SK-N-SH treated with all-trans-retinoic acid at 6 μM for 48 hours (cell line): Measurements from ENCODE around the gene CRADD.
"Not testable (repeated sequence)": the region's sequence is repeated elsewhere in the genome, so short reads cannot be mapped to it uniquely, and the experiment has no call there.

Experiments
- ATAC-seq: fragments of 200-7000 bp; cut with Tn5 transposase; 3 replicates; pipeline ENCODE4 v1.9.1; 2020; ENCODE audit warnings: mild to moderate bottlenecking, moderate library complexity
- ARNTL ChIP-seq: fragments of 450-650 bp; formaldehyde crosslinking; IDR thresholded peaks from 2 replicates; pipeline ENCODE4 v1.5.0; 2020; ENCODE audit warnings: low read depth, mild to moderate bottlenecking, moderate library complexity, borderline replicate concordance
- BACH2 ChIP-seq: fragments of 250-450 bp; sonication (Bioruptor Pico); IDR thresholded peaks from 2 replicates; pipeline ENCODE4 v1.9.0; 2021; ENCODE audit warnings: mild to moderate bottlenecking, borderline replicate concordance
- CREB5 ChIP-seq: fragments of 250-450 bp; sonication (Bioruptor Pico); IDR thresholded peaks from 2 replicates; pipeline ENCODE4 v1.5.1; 2020; ENCODE audit warnings: low read depth, mild to moderate bottlenecking, moderate library complexity
- CSDC2 ChIP-seq: fragments of 250-450 bp; sonication (Bioruptor Pico); IDR thresholded peaks from 2 replicates; pipeline ENCODE4 v1.5.0; 2020; ENCODE audit warnings: mild to moderate bottlenecking, moderate library complexity
- CSRNP3 ChIP-seq: fragments of 250-450 bp; sonication (Bioruptor Pico); IDR thresholded peaks from 2 replicates; pipeline ENCODE4 v1.5.1; 2021; ENCODE audit warnings: mild to moderate bottlenecking, moderate library complexity
- ESRRG ChIP-seq: fragments of 250-450 bp; sonication (Bioruptor Pico); IDR thresholded peaks from 2 replicates; pipeline ENCODE4 v1.6.1; 2021; ENCODE audit warnings: mild to moderate bottlenecking
- GLIS3 ChIP-seq: fragments of 250-450 bp; sonication (Bioruptor Pico); IDR thresholded peaks from 2 replicates; pipeline ENCODE4 v1.5.0; 2020; ENCODE audit warnings: mild to moderate bottlenecking, moderate library complexity
- ISL1 ChIP-seq: fragments of 250-450 bp; sonication (Bioruptor Pico); IDR thresholded peaks from 2 replicates; pipeline ENCODE4 v2.1.2; 2022; ENCODE audit warnings: mild to moderate bottlenecking, moderate library complexity
- OSR1 ChIP-seq: fragments of 250-450 bp; sonication (Bioruptor Pico); IDR thresholded peaks from 2 replicates; pipeline ENCODE4 v1.8.0; 2022; ENCODE audit warnings: moderate library complexity, mild to moderate bottlenecking, inconsistent platforms
- PATZ1 ChIP-seq: fragments of 250-450 bp; sonication (Bioruptor Pico); IDR thresholded peaks from 2 replicates; pipeline ENCODE4 v1.8.0; 2020; ENCODE audit warnings: mild to moderate bottlenecking, moderate library complexity, borderline replicate concordance
- POU6F1 ChIP-seq: fragments of 250-450 bp; sonication (Bioruptor Pico); IDR thresholded peaks from 2 replicates; pipeline ENCODE4 v1.8.0; 2021; ENCODE audit warnings: low read depth, mild to moderate bottlenecking, moderate library complexity, borderline replicate concordance
- PPARA ChIP-seq: fragments of 250-450 bp; sonication (Bioruptor Pico); IDR thresholded peaks from 2 replicates; pipeline ENCODE4 v1.5.0; 2020; ENCODE audit warnings: mild to moderate bottlenecking, borderline replicate concordance
- SNAI2 ChIP-seq: fragments of 250-450 bp; sonication (Bioruptor Pico); IDR thresholded peaks from 2 replicates; pipeline ENCODE4 v1.5.0; 2020; ENCODE audit warnings: mild to moderate bottlenecking, moderate library complexity
- TCF4 ChIP-seq: fragments of 250-450 bp; sonication (Bioruptor Pico); IDR thresholded peaks from 2 replicates; pipeline ENCODE4 v1.8.0; 2021; ENCODE audit warnings: mild to moderate bottlenecking, moderate library complexity, borderline replicate concordance
- TOX ChIP-seq: fragments of 250-450 bp; sonication (Bioruptor Pico); IDR thresholded peaks from 2 replicates; pipeline ENCODE4 v1.8.0; 2021; ENCODE audit warnings: mild to moderate bottlenecking, moderate library complexity, borderline replicate concordance
- TSHZ2 ChIP-seq: fragments of 250-450 bp; sonication (Bioruptor Pico); IDR thresholded peaks from 2 replicates; pipeline ENCODE4 v1.5.0; 2020; ENCODE audit warnings: mild to moderate bottlenecking, moderate library complexity
- ZC3H10 ChIP-seq: fragments of 250-450 bp; sonication (Bioruptor Pico); IDR thresholded peaks from 2 replicates; pipeline ENCODE4 v1.5.1; 2021; ENCODE audit warnings: mild to moderate bottlenecking, moderate library complexity
- ZFP3 ChIP-seq: fragments of 250-450 bp; sonication (Bioruptor Pico); IDR thresholded peaks from 2 replicates; pipeline ENCODE4 v1.5.0; 2020; ENCODE audit warnings: mild to moderate bottlenecking, moderate library complexity
- ZFP30 ChIP-seq: fragments of 450-650 bp; formaldehyde crosslinking; IDR thresholded peaks from 2 replicates; pipeline ENCODE4 v1.5.0; 2022; ENCODE audit warnings: mild to moderate bottlenecking, moderate library complexity
- ZNF565 ChIP-seq: fragments of 450-650 bp; formaldehyde crosslinking; conservative IDR thresholded peaks from 2 replicates; pipeline ENCODE4 v1.5.0; 2020; ENCODE audit warnings: low read depth, mild to moderate bottlenecking, moderate library complexity
- ZNF70 ChIP-seq: fragments of 450-650 bp; formaldehyde crosslinking; IDR thresholded peaks from 2 replicates; pipeline ENCODE4 v1.5.0; 2020; ENCODE audit warnings: mild to moderate bottlenecking, moderate library complexity
- ZNF8 ChIP-seq: fragments of 450-650 bp; formaldehyde crosslinking; IDR thresholded peaks from 2 replicates; pipeline ENCODE4 v1.5.0; 2020; ENCODE audit warnings: mild to moderate bottlenecking, moderate library complexity

Gene CRADD

GRCh38 chr12:93780101-93780641 is 103.0 kb downstream of the CRADD start:
- no peak for TF ChIP-seq BACH2 (CRISPR knock-in tag)
- peak; percentile 48; the same call in 1 of the 2 replicates for TF ChIP-seq CREB5
- no peak for TF ChIP-seq CSDC2 (CRISPR knock-in tag)
- TF ChIP-seq CSRNP3 (CRISPR knock-in tag): no peak
- TF ChIP-seq ZC3H10 (CRISPR knock-in tag): no peak
- TF ChIP-seq TOX (CRISPR knock-in tag): no peak
- no peak for TF ChIP-seq TSHZ2
- no peak for TF ChIP-seq ZNF70
- TF ChIP-seq SNAI2: 0 out of 2 replicates have a peak, but pooled peaks have one; percentile 59
- no peak for TF ChIP-seq ARNTL (CRISPR knock-in tag)
- TF ChIP-seq ZNF565: no peak
- no peak for TF ChIP-seq OSR1 (CRISPR knock-in tag)
- TF ChIP-seq ZNF8: no peak
- peak; percentile 71 for TF ChIP-seq ISL1 (CRISPR knock-in tag)
- TF ChIP-seq ESRRG (CRISPR knock-in tag): no peak
- no peak for TF ChIP-seq PPARA
- no peak for TF ChIP-seq ZFP30 (CRISPR knock-in tag)
- no peak for TF ChIP-seq TCF4
- no peak for TF ChIP-seq PATZ1 (CRISPR knock-in tag)
- no peak for TF ChIP-seq POU6F1 (CRISPR knock-in tag)
- ATAC-seq: peak; percentile 8

GRCh38 chr12:93780886-93781285 is 103.7 kb downstream of the CRADD start:
- ATAC-seq: not testable (repeated sequence)

GRCh38 chr12:93781961-93782360 is 104.8 kb downstream of the CRADD start:
- not testable (repeated sequence) for ATAC-seq

- no peak for ATAC-seq
- TF ChIP-seq GLIS3 (CRISPR knock-in tag): no peak
- no peak for TF ChIP-seq TSHZ2
- TF ChIP-seq SNAI2: no peak
- no peak for TF ChIP-seq ZNF565
- no peak for TF ChIP-seq ARNTL (CRISPR knock-in tag)
- TF ChIP-seq ISL1 (CRISPR knock-in tag): no peak
- no peak for TF ChIP-seq BACH2 (CRISPR knock-in tag)
- TF ChIP-seq TCF4: no peak
- no peak for TF ChIP-seq OSR1 (CRISPR knock-in tag)
- no peak for TF ChIP-seq ZFP3
- no peak for TF ChIP-seq ZNF8
- TF ChIP-seq TOX (CRISPR knock-in tag): no peak
- no peak for TF ChIP-seq CSDC2 (CRISPR knock-in tag)
- no peak for TF ChIP-seq PATZ1 (CRISPR knock-in tag)
- no peak for TF ChIP-seq ZNF70
- TF ChIP-seq ZFP30 (CRISPR knock-in tag): no peak
Measured at GRCh38 chr12:93782853-93783252, 105.7 kb downstream of the CRADD start.
